Muscle layer of colon (tissue), 2 donors: ENCODE data around the gene TANC1.

Experiments used
- H3K27ac ChIP-seq: one replicate; pipeline ENCODE4 v1.7.0; 2013; ENCODE audit warnings: low read depth, mild to moderate bottlenecking, low read length, moderate library complexity
- H3K27me3 ChIP-seq, 2 donors: one replicate each; pipeline ENCODE4 v1.7.0; 2013; ENCODE audit warnings: low read length in 2 of 2, mild to moderate bottlenecking in 2 of 2; ENCODE audit not compliant: insufficient read depth in 2 of 2, control insufficient read depth in 1 of 2
- H3K36me3 ChIP-seq: one replicate; pipeline ENCODE4 v1.7.0; 2013; ENCODE audit warnings: mild to moderate bottlenecking, low read length; ENCODE audit not compliant: insufficient read depth
- H3K4me1 ChIP-seq: one replicate; pipeline ENCODE4 v1.7.0; 2013; ENCODE audit warnings: mild to moderate bottlenecking, low read length; ENCODE audit not compliant: insufficient read depth
- H3K4me3 ChIP-seq, 2 donors: one replicate each; pipeline ENCODE4 v1.7.0; 2013; ENCODE audit warnings: low read length in 2 of 2, low read depth in 1 of 2, mild to moderate bottlenecking in 1 of 2, moderate library complexity in 1 of 2
- H3K9ac ChIP-seq: one replicate; pipeline ENCODE4 v1.7.0; 2013; ENCODE audit warnings: low read length
- H3K9me3 ChIP-seq: one replicate; pipeline ENCODE4 v1.7.0; 2013; ENCODE audit warnings: mild to moderate bottlenecking, low read length
- donor health status: abdominal sarcoma.
- donor health status: Adenocarcinoma of cecum.

TANC1 gene

GRCh38 chr2:158935617-158936016 is 32.8 kb upstream of the TANC1 start:
- Histone ChIP-seq H3K4me3 (no peak overlapping the region), H3K27me3 (no peaks in the 10 kb centered on the region), H3K4me1 (peaks cover 11% of the 10 kb centered on the region), H3K9me3 (no peaks in the 10 kb centered on the region), H3K9ac (no peak overlapping the region), H3K27ac (no peak overlapping the region), H3K36me3 (no peaks in the 10 kb centered on the region)

- Histone ChIP-seq H3K27me3 (no peaks in the 10 kb centered on the region), H3K4me1 (peaks cover 11% of the 10 kb centered on the region), H3K9me3 (no peaks in the 10 kb centered on the region), H3K4me3 (no peak overlapping the region), H3K27ac (peak overlapping the region; percentile 32), H3K36me3 (no peaks in the 10 kb centered on the region), H3K9ac (no peak overlapping the region)
Observed at GRCh38 chr2:158936978-158937377, 31.5 kb upstream of the TANC1 start.

- peaks cover 11% of the 10 kb centered on the region for H3K4me1 ChIP-seq
- H3K4me3 ChIP-seq, result no peak overlapping the region
- no peaks in the 10 kb centered on the region for H3K9me3 ChIP-seq
- H3K27ac ChIP-seq, result no peak overlapping the region
- H3K9ac ChIP-seq, result no peak overlapping the region
- H3K36me3 ChIP-seq, result no peaks in the 10 kb centered on the region
- no peaks in the 10 kb centered on the region for H3K27me3 ChIP-seq
Observed at GRCh38 chr2:158940356-158940755, 28.1 kb upstream of the TANC1 start.

GRCh38 chr2:158943973-158944372 is 24.5 kb upstream of the TANC1 start:
- Histone ChIP-seq H3K9ac (no peak overlapping the region), H3K4me3 (no peak overlapping the region), H3K27ac (no peak overlapping the region), H3K27me3 (no peaks in the 10 kb centered on the region), H3K4me1 (no peaks in the 10 kb centered on the region), H3K36me3 (no peaks in the 10 kb centered on the region), H3K9me3 (no peaks in the 10 kb centered on the region)

GRCh38 chr2:158948964-158949699 is 19.3 kb upstream of the TANC1 start:
- H3K4me3 ChIP-seq, result no peak overlapping the region
- H3K9ac ChIP-seq, result no peak overlapping the region
- H3K36me3 ChIP-seq, result no peaks in the 10 kb centered on the region
- no peaks in the 10 kb centered on the region for H3K9me3 ChIP-seq
- peaks cover 8% of the 10 kb centered on the region for H3K4me1 ChIP-seq
- no peak overlapping the region for H3K27ac ChIP-seq
- no peaks in the 10 kb centered on the region for H3K27me3 ChIP-seq

GRCh38 chr2:158953454-158953853 is 15.0 kb upstream of the TANC1 start:
- H3K4me3 ChIP-seq, result no peak overlapping the region
- H3K36me3 ChIP-seq, result no peaks in the 10 kb centered on the region
- no peaks in the 10 kb centered on the region for H3K9me3 ChIP-seq
- peaks cover 20% of the 10 kb centered on the region for H3K4me1 ChIP-seq
- H3K27ac ChIP-seq, result no peak overlapping the region
- no peak overlapping the region for H3K9ac ChIP-seq
- no peaks in the 10 kb centered on the region for H3K27me3 ChIP-seq

GRCh38 chr2:158953926-158954763 is 14.3 kb upstream of the TANC1 start:
- no peaks in the 10 kb centered on the region for H3K27me3 ChIP-seq
- no peaks in the 10 kb centered on the region for H3K36me3 ChIP-seq
- H3K9me3 ChIP-seq, result no peaks in the 10 kb centered on the region
- peak overlapping the region; percentile 59 for H3K27ac ChIP-seq
- no peak overlapping the region for H3K4me3 ChIP-seq
- no peak overlapping the region for H3K9ac ChIP-seq
- H3K4me1 ChIP-seq, result peaks cover 20% of the 10 kb centered on the region

- H3K4me3 ChIP-seq, result no peak overlapping the region
- no peaks in the 10 kb centered on the region for H3K27me3 ChIP-seq
- no peaks in the 10 kb centered on the region for H3K9me3 ChIP-seq
- H3K36me3 ChIP-seq, result no peaks in the 10 kb centered on the region
- H3K4me1 ChIP-seq, result peaks cover 20% of the 10 kb centered on the region
- no peak overlapping the region for H3K9ac ChIP-seq
- no peak overlapping the region for H3K27ac ChIP-seq
Observed at GRCh38 chr2:158955842-158956365, 12.5 kb upstream of the TANC1 start.

- Histone ChIP-seq H3K4me1 (peaks cover 20% of the 10 kb centered on the region), H3K4me3 (no peak overlapping the region), H3K9me3 (no peaks in the 10 kb centered on the region), H3K27ac (no peak overlapping the region), H3K27me3 (no peaks in the 10 kb centered on the region), H3K9ac (no peak overlapping the region), H3K36me3 (no peaks in the 10 kb centered on the region)
Observed at GRCh38 chr2:158958365-158958764, 10.1 kb upstream of the TANC1 start.

- Histone ChIP-seq H3K4me3 (no peak overlapping the region), H3K27ac (no peak overlapping the region), H3K27me3 (no peaks in the 10 kb centered on the region), H3K9me3 (no peaks in the 10 kb centered on the region), H3K9ac (no peak overlapping the region), H3K4me1 (peaks cover 7% of the 10 kb centered on the region), H3K36me3 (no peaks in the 10 kb centered on the region)
Observed at GRCh38 chr2:158960193-158960592, 8.2 kb upstream of the TANC1 start.

- H3K27me3 ChIP-seq, result no peaks in the 10 kb centered on the region
- H3K4me1 ChIP-seq, result no peaks in the 10 kb centered on the region
- H3K36me3 ChIP-seq, result no peaks in the 10 kb centered on the region
- H3K4me3 ChIP-seq, result no peak overlapping the region
- H3K9ac ChIP-seq, result no peak overlapping the region
- no peaks in the 10 kb centered on the region for H3K9me3 ChIP-seq
- no peak overlapping the region for H3K27ac ChIP-seq
Observed at GRCh38 chr2:158962074-158962473, 6.4 kb upstream of the TANC1 start.
